KMS-11 (cell line): Measurements from ENCODE around the gene RALGAPA1.

Experiments used
- H2AFZ ChIP-seq: fragments of 200-600 bp; sonication (generic); 2 replicates; pipeline ENCODE4 v1.6.1; 2016; ENCODE audit warnings: antibody characterized with exemption, mixed run types, low read depth
- H3K27ac ChIP-seq: fragments of 200-600 bp; sonication (generic); 2 replicates; pipeline ENCODE4 v1.6.1; 2016; ENCODE audit warnings: mild to moderate bottlenecking, mixed run types
- H3K27me3 ChIP-seq: fragments of 200-600 bp; sonication (generic); 2 replicates; pipeline ENCODE4 v1.6.1; 2017; ENCODE audit warnings: mild to moderate bottlenecking, low read depth, mixed run types, moderate library complexity; ENCODE audit not compliant: insufficient read depth
- H3K36me3 ChIP-seq: fragments of 200-600 bp; sonication (generic); 2 replicates; pipeline ENCODE4 v1.6.1; 2017; ENCODE audit warnings: mild to moderate bottlenecking, mixed run types; ENCODE audit not compliant: insufficient read depth
- H3K4me1 ChIP-seq: fragments of 200-600 bp; sonication (generic); 2 replicates; pipeline ENCODE4 v1.6.1; 2016; ENCODE audit warnings: mild to moderate bottlenecking, low read depth, mixed run types; ENCODE audit not compliant: poor library complexity, severe bottlenecking
- H3K4me2 ChIP-seq: fragments of 200-600 bp; sonication (generic); 2 replicates; pipeline ENCODE4 v1.7.0; 2016; ENCODE audit warnings: mild to moderate bottlenecking, mixed run types
- H3K4me3 ChIP-seq: fragments of 200-600 bp; sonication (generic); IDR thresholded peaks from 2 replicates; pipeline ENCODE4 v1.6.1; 2017; ENCODE audit warnings: low read depth, low read length, mixed read lengths; ENCODE audit not compliant: insufficient read depth
- H3K79me2 ChIP-seq: fragments of 200-600 bp; sonication (generic); 2 replicates; pipeline ENCODE4 v1.6.1; 2016; ENCODE audit warnings: low read depth, mixed run types; ENCODE audit not compliant: insufficient read depth
- H3K9ac ChIP-seq: fragments of 200-600 bp; sonication (generic); 2 replicates; pipeline ENCODE4 v1.6.1; 2016; ENCODE audit warnings: mild to moderate bottlenecking, mixed run types
- H4K20me1 ChIP-seq: fragments of 200-600 bp; sonication (generic); 2 replicates; pipeline ENCODE4 v1.6.1; 2016; ENCODE audit warnings: mild to moderate bottlenecking, mixed run types; ENCODE audit not compliant: insufficient read depth
- CTCF ChIP-seq: fragments of 200-600 bp; sonication (generic); conservative IDR thresholded peaks from 2 replicates; pipeline ENCODE4 v1.6.1; 2017; ENCODE audit warnings: low read depth, mild to moderate bottlenecking, antibody characterized with exemption, low read length, moderate library complexity, mixed read lengths

Gene RALGAPA1

GRCh38 chr14:35534873-35535482 is 274.1 kb downstream of the RALGAPA1 start:
- Histone ChIP-seq H3K27ac (no peak overlapping the region), H3K4me2 (no peak overlapping the region), H3K9ac (no peak overlapping the region), H3K36me3 (no peaks in the 10 kb centered on the region), H3K4me3 (no peak overlapping the region), H3K27me3 (no peaks in the 10 kb centered on the region), H2AFZ (no peak overlapping the region), H3K4me1 (peaks cover 9% of the 10 kb centered on the region), H3K79me2 (no peaks in the 10 kb centered on the region), H4K20me1 (no peaks in the 10 kb centered on the region)
- no peak for TF ChIP-seq CTCF

- Histone ChIP-seq H3K27me3 (no peaks in the 10 kb centered on the region), H3K27ac (no peak overlapping the region), H3K4me1 (peaks cover 3% of the 10 kb centered on the region), H3K36me3 (no peaks in the 10 kb centered on the region), H3K4me2 (peak overlapping the region; percentile 36; the same call in 1 of the 2 replicates), H3K9ac (no peak overlapping the region; the same call in 1 of the 2 replicates), H3K4me3 (no peak overlapping the region), H2AFZ (peak overlapping the region; percentile 57; the same call in 1 of the 2 replicates), H3K79me2 (no peaks in the 10 kb centered on the region), H4K20me1 (no peaks in the 10 kb centered on the region)
- no peak for TF ChIP-seq CTCF
Observed at GRCh38 chr14:35534208-35534872, 274.8 kb downstream of the RALGAPA1 start.

GRCh38 chr14:35533357-35534207 is 275.5 kb downstream of the RALGAPA1 start, which contains the start of gene INSM2:
Gene INSM2, plus strand, starts transcription at chr14:35534164. Its CDS starts 89 bp downstream, at chr14:35534253.
- H2AFZ ChIP-seq: peak within 1 kb of the TSS; percentile 57
- TF ChIP-seq CTCF: no peak
- no peak within 1 kb of the TSS; the same call in 1 of the 2 replicates for H3K9ac ChIP-seq

GRCh38 chr14:35532783-35533356 is 276.2 kb downstream of the RALGAPA1 start:
- H3K27me3 ChIP-seq: no peaks in the 10 kb centered on the region
- H3K4me2 ChIP-seq: peak overlapping the region; percentile 62; the same call in 1 of the 2 replicates
- peaks cover 3% of the 10 kb centered on the region for H3K4me1 ChIP-seq
- no peak for TF ChIP-seq CTCF
- no peak overlapping the region for H3K27ac ChIP-seq
- no peak overlapping the region for H3K4me3 ChIP-seq
- no peaks in the 10 kb centered on the region for H4K20me1 ChIP-seq
- no peaks in the 10 kb centered on the region for H3K36me3 ChIP-seq
- H3K79me2 ChIP-seq: no peaks in the 10 kb centered on the region
- peak overlapping the region; percentile 57 for H2AFZ ChIP-seq
- H3K9ac ChIP-seq: no peak overlapping the region

More at GRCh38 chr14:35533357-35534207, 275.5 kb downstream of the RALGAPA1 start, which contains the start of gene INSM2:
- H3K27ac ChIP-seq: no peak within 1 kb of the TSS
- H3K4me3 ChIP-seq: no peak within 1 kb of the TSS
- H3K27me3 ChIP-seq: no peaks in the 10 kb centered on the region
- H3K36me3 ChIP-seq: no peaks in the 10 kb centered on the region
- peaks cover 3% of the 10 kb centered on the region for H3K4me1 ChIP-seq
- H3K4me2 ChIP-seq: peak within 1 kb of the TSS; percentile 62; the same call in 1 of the 2 replicates
- H3K79me2 ChIP-seq: no peaks in the 10 kb centered on the region
- H4K20me1 ChIP-seq: no peaks in the 10 kb centered on the region
